ENCODE measurements around the gene CEMIP2.

CEMIP2 gene

GRCh38 chr9:71760901-71761300, 7.4 kb downstream of the CEMIP2 start:
- Histone ChIP-seq H3K9me3 (ENCODE audit: low read length) (no peaks in the 10 kb centered on the region), H3K27ac (ENCODE audit: low read depth, low read length) (no peak overlapping the region), H3K4me3 (ENCODE audit: low read depth in 1 of 2, low read length in 2 of 2) (no peak overlapping the region), H3K27me3 (ENCODE audit: control insufficient read depth in 1 of 2, insufficient read depth in 2 of 2, low read length in 2 of 2) (no peaks in the 10 kb centered on the region), H3K4me1 (ENCODE audit: insufficient read depth, low read length) (peaks cover 15% of the 10 kb centered on the region), H3K9ac (ENCODE audit: low read length) (no peak overlapping the region), H3K36me3 (ENCODE audit: insufficient read depth, low read length) (no peaks in the 10 kb centered on the region)

- Histone ChIP-seq H3K4me1 (ENCODE audit: insufficient read depth, low read length) (peaks cover 7% of the 10 kb centered on the region), H3K9me3 (ENCODE audit: low read length) (no peaks in the 10 kb centered on the region), H3K27me3 (ENCODE audit: control insufficient read depth in 1 of 2, insufficient read depth in 2 of 2, low read length in 2 of 2) (no peaks in the 10 kb centered on the region), H3K4me3 (ENCODE audit: low read depth in 1 of 2, low read length in 2 of 2) (no peak overlapping the region), H3K27ac (ENCODE audit: low read depth, low read length) (no peak overlapping the region), H3K9ac (ENCODE audit: low read length) (no peak overlapping the region), H3K36me3 (ENCODE audit: insufficient read depth, low read length) (no peaks in the 10 kb centered on the region)
These were observed 9.5 kb downstream of the CEMIP2 start for GRCh38 chr9:71758785-71759184.

GRCh38 chr9:71758277-71758676, 10.0 kb downstream of the CEMIP2 start:
- H3K9ac ChIP-seq (ENCODE audit: low read length), result no peak overlapping the region
- H3K27ac ChIP-seq (ENCODE audit: low read depth, low read length), result no peak overlapping the region
- H3K4me1 ChIP-seq (ENCODE audit: insufficient read depth, low read length), result peaks cover 3% of the 10 kb centered on the region
- no peaks in the 10 kb centered on the region for H3K36me3 ChIP-seq (ENCODE audit: insufficient read depth, low read length)
- H3K4me3 ChIP-seq (ENCODE audit: low read depth in 1 of 2, low read length in 2 of 2), result no peak overlapping the region
- H3K27me3 ChIP-seq (ENCODE audit: control insufficient read depth in 1 of 2, insufficient read depth in 2 of 2, low read length in 2 of 2), result no peaks in the 10 kb centered on the region
- H3K9me3 ChIP-seq (ENCODE audit: low read length), result no peaks in the 10 kb centered on the region

- Histone ChIP-seq H3K9ac (ENCODE audit: low read length) (no peak overlapping the region), H3K4me1 (ENCODE audit: insufficient read depth, low read length) (peaks cover 3% of the 10 kb centered on the region), H3K36me3 (ENCODE audit: insufficient read depth, low read length) (no peaks in the 10 kb centered on the region), H3K27ac (ENCODE audit: low read depth, low read length) (no peak overlapping the region), H3K27me3 (ENCODE audit: control insufficient read depth in 1 of 2, insufficient read depth in 2 of 2, low read length in 2 of 2) (no peaks in the 10 kb centered on the region), H3K4me3 (ENCODE audit: low read depth in 1 of 2, low read length in 2 of 2) (no peak overlapping the region), H3K9me3 (ENCODE audit: low read length) (no peaks in the 10 kb centered on the region)
These were observed 11.6 kb downstream of the CEMIP2 start for GRCh38 chr9:71756753-71757152.

- Histone ChIP-seq H3K9me3 (ENCODE audit: low read length) (no peaks in the 10 kb centered on the region), H3K27me3 (ENCODE audit: control insufficient read depth in 1 of 2, insufficient read depth in 2 of 2, low read length in 2 of 2) (no peaks in the 10 kb centered on the region), H3K27ac (ENCODE audit: low read depth, low read length) (no peak overlapping the region), H3K36me3 (ENCODE audit: insufficient read depth, low read length) (no peaks in the 10 kb centered on the region), H3K9ac (ENCODE audit: low read length) (no peak overlapping the region), H3K4me1 (ENCODE audit: insufficient read depth, low read length) (peaks cover 1% of the 10 kb centered on the region), H3K4me3 (ENCODE audit: low read depth in 1 of 2, low read length in 2 of 2) (no peak overlapping the region)
These were observed 12.4 kb downstream of the CEMIP2 start for GRCh38 chr9:71755869-71756268.

- Histone ChIP-seq H3K9ac (ENCODE audit: low read length) (no peak overlapping the region), H3K27ac (ENCODE audit: low read depth, low read length) (no peak overlapping the region), H3K27me3 (ENCODE audit: control insufficient read depth in 1 of 2, insufficient read depth in 2 of 2, low read length in 2 of 2) (no peaks in the 10 kb centered on the region), H3K36me3 (ENCODE audit: insufficient read depth, low read length) (no peaks in the 10 kb centered on the region), H3K4me1 (ENCODE audit: insufficient read depth, low read length) (no peaks in the 10 kb centered on the region), H3K4me3 (ENCODE audit: low read depth in 1 of 2, low read length in 2 of 2) (no peak overlapping the region), H3K9me3 (ENCODE audit: low read length) (no peaks in the 10 kb centered on the region)
These were observed 13.1 kb downstream of the CEMIP2 start for GRCh38 chr9:71755230-71755629.

GRCh38 chr9:71754151-71754550, 14.2 kb downstream of the CEMIP2 start:
- no peak overlapping the region for H3K27ac ChIP-seq (ENCODE audit: low read depth, low read length)
- H3K9ac ChIP-seq (ENCODE audit: low read length), result no peak overlapping the region
- H3K4me1 ChIP-seq (ENCODE audit: insufficient read depth, low read length), result no peaks in the 10 kb centered on the region
- no peaks in the 10 kb centered on the region for H3K27me3 ChIP-seq (ENCODE audit: control insufficient read depth in 1 of 2, insufficient read depth in 2 of 2, low read length in 2 of 2)
- H3K9me3 ChIP-seq (ENCODE audit: low read length), result no peaks in the 10 kb centered on the region
- no peaks in the 10 kb centered on the region for H3K36me3 ChIP-seq (ENCODE audit: insufficient read depth, low read length)
- H3K4me3 ChIP-seq (ENCODE audit: low read depth in 1 of 2, low read length in 2 of 2), result no peak overlapping the region

GRCh38 chr9:71752928-71753327, 15.4 kb downstream of the CEMIP2 start:
- Histone ChIP-seq H3K36me3 (ENCODE audit: insufficient read depth, low read length) (no peaks in the 10 kb centered on the region), H3K4me3 (ENCODE audit: low read depth in 1 of 2, low read length in 2 of 2) (no peak overlapping the region), H3K9ac (ENCODE audit: low read length) (no peak overlapping the region), H3K27ac (ENCODE audit: low read depth, low read length) (no peak overlapping the region), H3K9me3 (ENCODE audit: low read length) (no peaks in the 10 kb centered on the region), H3K27me3 (ENCODE audit: control insufficient read depth in 1 of 2, insufficient read depth in 2 of 2, low read length in 2 of 2) (no peaks in the 10 kb centered on the region), H3K4me1 (ENCODE audit: insufficient read depth, low read length) (no peaks in the 10 kb centered on the region)

- H3K36me3 ChIP-seq (ENCODE audit: insufficient read depth, low read length), result no peaks in the 10 kb centered on the region
- no peaks in the 10 kb centered on the region for H3K27me3 ChIP-seq (ENCODE audit: control insufficient read depth in 1 of 2, insufficient read depth in 2 of 2, low read length in 2 of 2)
- no peak overlapping the region for H3K4me3 ChIP-seq (ENCODE audit: low read depth in 1 of 2, low read length in 2 of 2)
- H3K4me1 ChIP-seq (ENCODE audit: insufficient read depth, low read length), result no peaks in the 10 kb centered on the region
- H3K9ac ChIP-seq (ENCODE audit: low read length), result no peak overlapping the region
- no peaks in the 10 kb centered on the region for H3K9me3 ChIP-seq (ENCODE audit: low read length)
- H3K27ac ChIP-seq (ENCODE audit: low read depth, low read length), result no peak overlapping the region
These were observed 16.0 kb downstream of the CEMIP2 start for GRCh38 chr9:71752352-71752751.

GRCh38 chr9:71748280-71748743, 20.0 kb downstream of the CEMIP2 start:
- H3K9ac ChIP-seq (ENCODE audit: low read length), result no peak overlapping the region
- H3K4me3 ChIP-seq (ENCODE audit: low read depth in 1 of 2, low read length in 2 of 2), result no peak overlapping the region
- no peaks in the 10 kb centered on the region for H3K27me3 ChIP-seq (ENCODE audit: control insufficient read depth in 1 of 2, insufficient read depth in 2 of 2, low read length in 2 of 2)
- H3K4me1 ChIP-seq (ENCODE audit: insufficient read depth, low read length), result no peaks in the 10 kb centered on the region
- peaks cover 7% of the 10 kb centered on the region for H3K36me3 ChIP-seq (ENCODE audit: insufficient read depth, low read length)
- no peaks in the 10 kb centered on the region for H3K9me3 ChIP-seq (ENCODE audit: low read length)
- H3K27ac ChIP-seq (ENCODE audit: low read depth, low read length), result no peak overlapping the region

- Histone ChIP-seq H3K9ac (ENCODE audit: low read length) (no peak overlapping the region), H3K9me3 (ENCODE audit: low read length) (no peaks in the 10 kb centered on the region), H3K27ac (ENCODE audit: low read depth, low read length) (no peak overlapping the region), H3K4me1 (ENCODE audit: insufficient read depth, low read length) (no peaks in the 10 kb centered on the region), H3K4me3 (ENCODE audit: low read depth in 1 of 2, low read length in 2 of 2) (no peak overlapping the region), H3K36me3 (ENCODE audit: insufficient read depth, low read length) (peaks cover 7% of the 10 kb centered on the region), H3K27me3 (ENCODE audit: control insufficient read depth in 1 of 2, insufficient read depth in 2 of 2, low read length in 2 of 2) (no peaks in the 10 kb centered on the region)
These were observed 20.7 kb downstream of the CEMIP2 start for GRCh38 chr9:71747576-71747975.

- Histone ChIP-seq H3K9ac (ENCODE audit: low read length) (no peak overlapping the region), H3K27me3 (ENCODE audit: control insufficient read depth in 1 of 2, insufficient read depth in 2 of 2, low read length in 2 of 2) (no peaks in the 10 kb centered on the region), H3K4me3 (ENCODE audit: low read depth in 1 of 2, low read length in 2 of 2) (no peak overlapping the region), H3K27ac (ENCODE audit: low read depth, low read length) (no peak overlapping the region), H3K4me1 (ENCODE audit: insufficient read depth, low read length) (no peaks in the 10 kb centered on the region), H3K9me3 (ENCODE audit: low read length) (no peaks in the 10 kb centered on the region), H3K36me3 (ENCODE audit: insufficient read depth, low read length) (peaks cover 7% of the 10 kb centered on the region)
These were observed 21.6 kb downstream of the CEMIP2 start for GRCh38 chr9:71746758-71747125.

All from muscle layer of colon (tissue), 2 donors.